WTC11 (cell line): ENCODE data around the gene CHD1L. TPM values are rescaled to one million over a fixed set of nuclear protein-coding genes. Genes with fewer than 3 reads are reported as not detected.

Experiments
- ATAC-seq: fragments of 200-7000 bp; cut with Tn5 transposase; 2 replicates; pipeline ENCODE4 v1.10.0; 2021; ENCODE audit warnings: mild to moderate bottlenecking, moderate library complexity
- CTCF ChIA-PET: fragments of 300-600 bp; sonication (Branson Sonifier 250); formaldehyde crosslinking; loops from one replicate; lab custom pipeline; 2021; ENCODE audit warnings: antibody characterized with exemption; lab: Charles Lee
- POLR2A ChIA-PET: fragments of 350-600 bp; sonication (Branson Sonifier 250); formaldehyde crosslinking; loops from one replicate; lab custom pipeline; 2021; ENCODE audit warnings: antibody characterized with exemption; lab: Charles Lee
- DNase-seq: peaks from one replicate; pipeline ENCODE4 v3.0.0; 2021; ENCODE audit warnings: low spot score
- H3K27ac Mint-ChIP-seq: 2 replicates; pipeline ENCODE4 v1.8.0; 2021; ENCODE audit warnings: mixed read lengths
- H3K27me3 Mint-ChIP-seq: 2 replicates; pipeline ENCODE4 v1.8.0; 2021; ENCODE audit warnings: low read depth, mild to moderate bottlenecking, moderate library complexity, mixed read lengths
- H3K36me3 Mint-ChIP-seq: 2 replicates; pipeline ENCODE4 v1.8.0; 2021; ENCODE audit warnings: mixed read lengths
- H3K4me1 Mint-ChIP-seq: 2 replicates; pipeline ENCODE4 v1.8.0; 2022; ENCODE audit warnings: mixed read lengths
- H3K4me3 Mint-ChIP-seq: 2 replicates; pipeline ENCODE4 v1.8.0; 2021; ENCODE audit warnings: mild to moderate bottlenecking, moderate library complexity, mixed read lengths
- H3K9me3 Mint-ChIP-seq: 2 replicates; pipeline ENCODE4 v1.8.0; 2021; ENCODE audit warnings: mixed read lengths
- CBFB ChIP-seq: sonication (generic); formaldehyde crosslinking; IDR thresholded peaks from 2 replicates; pipeline ENCODE4 v1.8.1; 2022; ENCODE audit warnings: mild to moderate bottlenecking, low read depth, missing genetic modification reagents
- ETV6 ChIP-seq: sonication (generic); formaldehyde crosslinking; IDR thresholded peaks from 2 replicates; pipeline ENCODE4 v1.8.1; 2022; ENCODE audit warnings: mild to moderate bottlenecking, missing genetic modification reagents
- GTF2I ChIP-seq: fragments of 250-450 bp; sonication (Bioruptor Pico); conservative IDR thresholded peaks from 2 replicates; pipeline ENCODE4 v1.4.0; 2021; ENCODE audit warnings: mild to moderate bottlenecking
- HMGA2 ChIP-seq: fragments of 250-450 bp; sonication (Bioruptor Pico); IDR thresholded peaks from 2 replicates; pipeline ENCODE4 v1.4.0; 2021; ENCODE audit warnings: mild to moderate bottlenecking, moderate library complexity
- JUN ChIP-seq: sonication (generic); formaldehyde crosslinking; IDR thresholded peaks from 2 replicates; pipeline ENCODE4 v1.8.0; 2023; ENCODE audit warnings: mild to moderate bottlenecking, missing genetic modification reagents
- MXD4 ChIP-seq: fragments of 250-450 bp; sonication (Bioruptor Pico); IDR thresholded peaks from 2 replicates; pipeline ENCODE4 v1.8.0; 2021; ENCODE audit warnings: mild to moderate bottlenecking, moderate library complexity, borderline replicate concordance
- NR2C2 ChIP-seq: sonication (generic); formaldehyde crosslinking; IDR thresholded peaks from 2 replicates; pipeline ENCODE4 v1.8.0; 2022; ENCODE audit warnings: mild to moderate bottlenecking, missing genetic modification reagents
- RORB ChIP-seq: fragments of 250-450 bp; sonication (Bioruptor Pico); IDR thresholded peaks from 2 replicates; pipeline ENCODE4 v1.9.0; 2021; ENCODE audit warnings: mild to moderate bottlenecking
- SMAD4 ChIP-seq: sonication (generic); formaldehyde crosslinking; IDR thresholded peaks from 2 replicates; pipeline ENCODE4 v1.8.0; 2022; ENCODE audit warnings: mild to moderate bottlenecking, missing genetic modification reagents
- TEAD4 ChIP-seq: sonication (generic); formaldehyde crosslinking; IDR thresholded peaks from 2 replicates; pipeline ENCODE4 v1.8.0; 2022; ENCODE audit warnings: mild to moderate bottlenecking, missing genetic modification reagents
- TP53 ChIP-seq: sonication (generic); formaldehyde crosslinking; IDR thresholded peaks from 2 replicates; pipeline ENCODE4 v1.8.1; 2023; ENCODE audit warnings: mild to moderate bottlenecking, missing genetic modification reagents
- ZNF219 ChIP-seq: sonication (generic); formaldehyde crosslinking; IDR thresholded peaks from 2 replicates; pipeline ENCODE4 v1.8.0; 2023; ENCODE audit warnings: missing genetic modification reagents, mild to moderate bottlenecking, borderline replicate concordance
- ZNF423 ChIP-seq: fragments of 250-450 bp; sonication (Bioruptor Pico); IDR thresholded peaks from 2 replicates; pipeline ENCODE4 v2.1.2; 2022; ENCODE audit warnings: mild to moderate bottlenecking, moderate library complexity
- ZNF671 ChIP-seq: fragments of 250-450 bp; sonication (Bioruptor Pico); IDR thresholded peaks from 2 replicates; pipeline ENCODE4 v1.8.0; 2021; ENCODE audit warnings: mild to moderate bottlenecking
- total RNA-seq: library from RNA; stranded (reverse); gene quantifications from 3 replicates; pipeline ENCODE4 v1.2.3, GENCODE V29; 2021
- TF ChIP-seq, protein P1 (sequence below): fragments of 250-450 bp; sonication (Bioruptor Pico); IDR thresholded peaks from 2 replicates; pipeline ENCODE4 v1.8.0; 2021; ENCODE audit warnings: mild to moderate bottlenecking
- TF ChIP-seq, protein P2 (sequence below): sonication (generic); formaldehyde crosslinking; IDR thresholded peaks from 2 replicates; pipeline ENCODE4 v1.8.1; 2023; ENCODE audit warnings: mild to moderate bottlenecking, moderate library complexity, missing genetic modification reagents
- TF ChIP-seq, protein P3 (sequence below): fragments of 250-450 bp; sonication (Bioruptor Pico); IDR thresholded peaks from 2 replicates; pipeline ENCODE4 v1.9.0; 2021; ENCODE audit warnings: mild to moderate bottlenecking
- TF ChIP-seq, protein P4 (sequence below): sonication (generic); formaldehyde crosslinking; IDR thresholded peaks from 2 replicates; pipeline ENCODE4 v1.8.1; 2022; ENCODE audit warnings: mild to moderate bottlenecking, missing genetic modification reagents, moderate library complexity, borderline replicate concordance

CHD1L gene
- total RNA-seq, 1 experiment from 2014 or later: 68.7 TPM

DNA sequence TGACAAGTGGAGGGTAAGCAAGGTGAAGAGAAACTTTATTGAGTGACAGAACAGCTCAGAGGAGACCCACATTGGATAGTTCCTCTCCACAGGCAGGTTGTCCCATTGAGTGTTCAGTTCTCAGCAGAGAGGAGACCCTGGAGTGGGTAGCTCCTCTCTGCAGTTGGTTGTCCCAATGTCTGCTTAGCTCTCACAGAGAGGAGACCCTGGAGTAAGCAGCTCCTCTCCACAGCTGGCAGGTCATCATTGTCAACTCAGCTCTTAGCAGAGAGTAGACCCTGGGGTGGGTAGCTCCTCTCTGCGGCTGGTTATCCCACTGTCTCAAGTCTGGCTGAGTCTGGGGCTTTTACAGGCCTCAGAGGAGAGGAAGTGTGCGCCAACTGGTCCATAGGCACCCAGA lies 6.0 kb upstream of the CHD1L start (continued):
- TF ChIP-seq ETV6 (CRISPR knock-in tag): no peak

DNA sequence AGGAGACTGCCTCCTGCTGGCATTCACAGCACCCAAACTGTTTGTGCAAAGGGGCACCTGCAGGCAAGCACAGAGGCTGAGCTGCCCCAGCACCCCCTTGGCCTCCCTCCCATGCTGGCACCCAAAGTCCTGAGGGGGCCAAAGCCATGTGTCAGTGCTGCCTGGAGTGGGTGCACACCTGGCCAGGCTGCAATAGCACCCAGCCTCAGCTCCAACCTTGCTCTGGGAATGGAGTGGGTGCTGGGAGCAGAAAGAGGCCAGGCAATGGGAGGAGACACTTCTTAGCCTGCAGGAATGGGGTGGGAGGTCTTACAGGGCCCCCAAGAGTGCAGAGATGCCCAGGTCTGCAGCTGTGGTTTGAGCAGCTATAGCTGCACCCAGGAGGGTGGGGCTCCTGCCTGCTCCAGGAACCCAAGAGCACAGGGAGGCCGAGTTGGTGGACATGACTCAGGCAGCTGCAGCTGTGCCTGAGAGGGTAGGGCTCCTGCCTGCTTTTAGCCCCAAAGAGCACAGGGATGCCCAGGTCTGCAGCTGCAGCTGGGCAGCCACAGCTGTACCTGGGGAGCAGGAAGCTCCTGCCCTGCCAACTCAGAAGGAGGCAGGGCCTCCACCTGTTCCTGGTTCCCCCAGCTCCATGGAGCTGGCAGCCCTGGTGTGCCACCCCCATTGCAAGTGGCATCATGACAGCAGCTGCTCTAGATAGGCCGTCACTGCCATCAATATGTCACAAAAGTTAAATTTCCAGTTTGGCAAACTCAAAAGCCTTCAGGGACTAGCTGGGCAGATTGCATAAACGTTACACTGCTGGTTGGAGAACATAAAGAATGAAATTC lies 5.3 kb upstream of the CHD1L start:
- ChIA-PET POLR2A (no interaction called here), CTCF (interaction anchor here (0.6 to 1.7 kb wide), 2 partner anchors 64 to 390 kb away, joined by 3 to 5 read pairs; no protein-coding TSS in a partner anchor)
- Mint-ChIP-seq H3K36me3 (peaks cover 13% of the 10 kb centered on the region), H3K27ac (no peak overlapping the region), H3K4me1 (peaks cover 41% of the 10 kb centered on the region), H3K27me3 (no peaks in the 10 kb centered on the region), H3K4me3 (no peak overlapping the region), H3K9me3 (peaks cover 19% of the 10 kb centered on the region)
- DNase-seq: no peak
- TF ChIP-seq HMGA2 (CRISPR knock-in tag): no peak
- no peak for TF ChIP-seq ZNF219
- TF ChIP-seq RORB: no peak
- TF ChIP-seq, protein P1, sequence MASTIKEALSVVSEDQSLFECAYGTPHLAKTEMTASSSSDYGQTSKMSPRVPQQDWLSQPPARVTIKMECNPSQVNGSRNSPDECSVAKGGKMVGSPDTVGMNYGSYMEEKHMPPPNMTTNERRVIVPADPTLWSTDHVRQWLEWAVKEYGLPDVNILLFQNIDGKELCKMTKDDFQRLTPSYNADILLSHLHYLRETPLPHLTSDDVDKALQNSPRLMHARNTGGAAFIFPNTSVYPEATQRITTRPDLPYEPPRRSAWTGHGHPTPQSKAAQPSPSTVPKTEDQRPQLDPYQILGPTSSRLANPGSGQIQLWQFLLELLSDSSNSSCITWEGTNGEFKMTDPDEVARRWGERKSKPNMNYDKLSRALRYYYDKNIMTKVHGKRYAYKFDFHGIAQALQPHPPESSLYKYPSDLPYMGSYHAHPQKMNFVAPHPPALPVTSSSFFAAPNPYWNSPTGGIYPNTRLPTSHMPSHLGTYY (CRISPR knock-in tag): no peak
- no peak for TF ChIP-seq SMAD4
- TF ChIP-seq, protein P2, sequence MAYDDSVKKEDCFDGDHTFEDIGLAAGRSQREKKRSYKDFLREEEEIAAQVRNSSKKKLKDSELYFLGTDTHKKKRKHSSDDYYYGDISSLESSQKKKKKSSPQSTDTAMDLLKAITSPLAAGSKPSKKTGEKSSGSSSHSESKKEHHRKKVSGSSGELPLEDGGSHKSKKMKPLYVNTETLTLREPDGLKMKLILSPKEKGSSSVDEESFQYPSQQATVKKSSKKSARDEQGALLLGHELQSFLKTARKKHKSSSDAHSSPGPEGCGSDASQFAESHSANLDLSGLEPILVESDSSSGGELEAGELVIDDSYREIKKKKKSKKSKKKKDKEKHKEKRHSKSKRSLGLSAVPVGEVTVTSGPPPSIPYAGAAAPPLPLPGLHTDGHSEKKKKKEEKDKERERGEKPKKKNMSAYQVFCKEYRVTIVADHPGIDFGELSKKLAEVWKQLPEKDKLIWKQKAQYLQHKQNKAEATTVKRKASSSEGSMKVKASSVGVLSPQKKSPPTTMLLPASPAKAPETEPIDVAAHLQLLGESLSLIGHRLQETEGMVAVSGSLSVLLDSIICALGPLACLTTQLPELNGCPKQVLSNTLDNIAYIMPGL (CRISPR knock-in tag): no peak
- TF ChIP-seq, protein P3, sequence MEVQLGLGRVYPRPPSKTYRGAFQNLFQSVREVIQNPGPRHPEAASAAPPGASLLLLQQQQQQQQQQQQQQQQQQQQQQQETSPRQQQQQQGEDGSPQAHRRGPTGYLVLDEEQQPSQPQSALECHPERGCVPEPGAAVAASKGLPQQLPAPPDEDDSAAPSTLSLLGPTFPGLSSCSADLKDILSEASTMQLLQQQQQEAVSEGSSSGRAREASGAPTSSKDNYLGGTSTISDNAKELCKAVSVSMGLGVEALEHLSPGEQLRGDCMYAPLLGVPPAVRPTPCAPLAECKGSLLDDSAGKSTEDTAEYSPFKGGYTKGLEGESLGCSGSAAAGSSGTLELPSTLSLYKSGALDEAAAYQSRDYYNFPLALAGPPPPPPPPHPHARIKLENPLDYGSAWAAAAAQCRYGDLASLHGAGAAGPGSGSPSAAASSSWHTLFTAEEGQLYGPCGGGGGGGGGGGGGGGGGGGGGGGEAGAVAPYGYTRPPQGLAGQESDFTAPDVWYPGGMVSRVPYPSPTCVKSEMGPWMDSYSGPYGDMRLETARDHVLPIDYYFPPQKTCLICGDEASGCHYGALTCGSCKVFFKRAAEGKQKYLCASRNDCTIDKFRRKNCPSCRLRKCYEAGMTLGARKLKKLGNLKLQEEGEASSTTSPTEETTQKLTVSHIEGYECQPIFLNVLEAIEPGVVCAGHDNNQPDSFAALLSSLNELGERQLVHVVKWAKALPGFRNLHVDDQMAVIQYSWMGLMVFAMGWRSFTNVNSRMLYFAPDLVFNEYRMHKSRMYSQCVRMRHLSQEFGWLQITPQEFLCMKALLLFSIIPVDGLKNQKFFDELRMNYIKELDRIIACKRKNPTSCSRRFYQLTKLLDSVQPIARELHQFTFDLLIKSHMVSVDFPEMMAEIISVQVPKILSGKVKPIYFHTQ (CRISPR knock-in tag): no peak
- no peak for TF ChIP-seq NR2C2 (CRISPR knock-in tag)
- TF ChIP-seq TEAD4 (CRISPR knock-in tag): no peak
- no peak for TF ChIP-seq GTF2I (CRISPR knock-in tag)
- ATAC-seq: no peak

DNA sequence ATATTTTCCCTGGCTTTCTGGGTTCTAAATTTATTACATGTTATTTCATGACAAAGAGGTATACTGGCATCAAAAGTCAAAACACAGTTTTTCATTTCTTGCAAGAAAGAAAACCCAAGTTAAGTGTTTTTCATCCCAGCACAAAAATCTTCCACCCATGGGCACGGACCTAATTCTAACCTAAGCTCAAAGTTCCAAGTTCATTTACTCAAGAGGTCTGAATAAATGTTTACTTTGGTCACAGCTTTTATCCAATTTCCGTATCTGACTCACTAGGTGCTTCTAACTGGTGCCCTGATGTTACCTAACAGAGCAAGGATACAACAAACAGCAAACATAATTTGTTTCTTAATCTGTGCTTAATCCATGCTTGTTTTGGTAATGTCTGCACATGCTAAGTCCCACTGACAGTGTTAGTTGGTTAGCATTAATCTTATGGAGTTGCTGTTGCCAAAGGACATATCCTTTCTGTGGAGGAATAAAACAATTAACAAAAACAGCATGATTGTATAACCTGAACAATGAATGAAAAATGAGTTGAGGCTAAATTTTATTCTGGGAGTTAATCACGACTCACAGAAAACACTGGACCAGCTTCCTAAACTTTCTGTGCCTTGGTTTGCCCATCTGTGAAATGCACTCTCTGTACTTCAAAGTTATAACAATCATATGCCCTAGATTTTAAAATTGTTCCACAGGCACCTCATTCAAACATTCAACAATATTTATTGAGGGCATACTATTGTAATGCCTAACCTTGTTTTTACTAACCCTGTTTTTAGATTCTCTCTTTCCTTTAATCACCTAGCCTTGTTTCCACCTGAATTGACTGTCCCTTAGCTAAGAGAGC lies 4.2 kb upstream of the CHD1L start:
- DNase-seq (no peak), ATAC-seq (no peak)
- H3K27me3 Mint-ChIP-seq: no peaks in the 10 kb centered on the region
- CTCF ChIA-PET: interaction anchor here (1.7 kb wide), 1 partner anchor 65 kb away, joined by 5 read pairs; no protein-coding TSS in a partner anchor
- H3K36me3 Mint-ChIP-seq: peaks cover 7% of the 10 kb centered on the region
- H3K9me3 Mint-ChIP-seq: peaks cover 18% of the 10 kb centered on the region
- no peak for TF ChIP-seq ZNF423 (CRISPR knock-in tag)
- TF ChIP-seq, protein P4, sequence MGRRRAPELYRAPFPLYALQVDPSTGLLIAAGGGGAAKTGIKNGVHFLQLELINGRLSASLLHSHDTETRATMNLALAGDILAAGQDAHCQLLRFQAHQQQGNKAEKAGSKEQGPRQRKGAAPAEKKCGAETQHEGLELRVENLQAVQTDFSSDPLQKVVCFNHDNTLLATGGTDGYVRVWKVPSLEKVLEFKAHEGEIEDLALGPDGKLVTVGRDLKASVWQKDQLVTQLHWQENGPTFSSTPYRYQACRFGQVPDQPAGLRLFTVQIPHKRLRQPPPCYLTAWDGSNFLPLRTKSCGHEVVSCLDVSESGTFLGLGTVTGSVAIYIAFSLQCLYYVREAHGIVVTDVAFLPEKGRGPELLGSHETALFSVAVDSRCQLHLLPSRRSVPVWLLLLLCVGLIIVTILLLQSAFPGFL (CRISPR knock-in tag): no peak
- no peak for TF ChIP-seq CBFB (CRISPR knock-in tag)
- no peak for TF ChIP-seq MXD4
- TF ChIP-seq, protein P1 (CRISPR knock-in tag): no peak
- TF ChIP-seq JUN (CRISPR knock-in tag): no peak
- TF ChIP-seq ZNF671 (CRISPR knock-in tag): no peak
- no peak for TF ChIP-seq TP53 (CRISPR knock-in tag)
- H3K27ac Mint-ChIP-seq: no peak overlapping the region
- H3K4me3 Mint-ChIP-seq: no peak overlapping the region
- POLR2A ChIA-PET: no interaction called here
- peaks cover 43% of the 10 kb centered on the region for H3K4me1 Mint-ChIP-seq
